ENCODE data around the gene KCNH6. TPM values are rescaled to one million over a fixed set of nuclear protein-coding genes. Genes with fewer than 3 reads are reported as not detected.

The KCNH6 gene
- total RNA-seq, 1 donor from 2014 or later = not detected

DNA sequence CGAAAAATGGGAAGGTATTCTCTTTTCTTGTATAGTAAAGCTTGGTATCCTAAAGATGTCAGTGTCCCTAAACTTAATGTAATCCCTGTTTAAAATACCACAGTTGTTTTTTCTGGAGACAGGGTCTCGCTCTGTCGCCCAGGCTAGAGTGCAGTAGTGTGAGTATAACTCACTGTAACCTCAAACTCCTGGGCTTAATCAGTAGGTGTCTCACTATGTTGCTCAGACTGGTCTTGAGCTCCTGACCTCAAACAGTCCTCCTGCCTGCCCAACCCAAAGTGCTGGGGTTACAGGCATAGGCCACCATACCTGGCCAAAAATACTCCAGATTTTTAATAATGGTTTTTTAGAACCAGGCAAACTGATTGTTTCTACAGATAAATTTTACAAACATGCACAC is 35.3 kb downstream of the KCNH6 start:
- H3K27me3 ChIP-seq = no peaks in the 10 kb centered on the region
- peaks cover 38% of the 10 kb centered on the region for H3K4me1 ChIP-seq
- no peaks in the 10 kb centered on the region for H3K36me3 ChIP-seq
- no peak for DNase-seq (ENCODE audit: extremely low spot score in 2 of 2)
- H3K4me3 ChIP-seq = no peak overlapping the region
- intact Hi-C loops (cut with DNase I) = loop anchor here (10.0 kb wide), 1 partner anchor 46 kb away; the partner anchor contains the start of gene TACO1
- H3K9me3 ChIP-seq = no peaks in the 10 kb centered on the region
- no peak overlapping the region for H3K27ac ChIP-seq
- no peak for TF ChIP-seq POLR2AphosphoS5 (IDR thresholded peaks at IDR 0.05; ENCODE audit: insufficient read depth in 1 of 2, low read depth in 1 of 2)
- no peak for TF ChIP-seq POLR2A (IDR thresholded peaks at IDR 0.05)
- TF ChIP-seq, protein P1, sequence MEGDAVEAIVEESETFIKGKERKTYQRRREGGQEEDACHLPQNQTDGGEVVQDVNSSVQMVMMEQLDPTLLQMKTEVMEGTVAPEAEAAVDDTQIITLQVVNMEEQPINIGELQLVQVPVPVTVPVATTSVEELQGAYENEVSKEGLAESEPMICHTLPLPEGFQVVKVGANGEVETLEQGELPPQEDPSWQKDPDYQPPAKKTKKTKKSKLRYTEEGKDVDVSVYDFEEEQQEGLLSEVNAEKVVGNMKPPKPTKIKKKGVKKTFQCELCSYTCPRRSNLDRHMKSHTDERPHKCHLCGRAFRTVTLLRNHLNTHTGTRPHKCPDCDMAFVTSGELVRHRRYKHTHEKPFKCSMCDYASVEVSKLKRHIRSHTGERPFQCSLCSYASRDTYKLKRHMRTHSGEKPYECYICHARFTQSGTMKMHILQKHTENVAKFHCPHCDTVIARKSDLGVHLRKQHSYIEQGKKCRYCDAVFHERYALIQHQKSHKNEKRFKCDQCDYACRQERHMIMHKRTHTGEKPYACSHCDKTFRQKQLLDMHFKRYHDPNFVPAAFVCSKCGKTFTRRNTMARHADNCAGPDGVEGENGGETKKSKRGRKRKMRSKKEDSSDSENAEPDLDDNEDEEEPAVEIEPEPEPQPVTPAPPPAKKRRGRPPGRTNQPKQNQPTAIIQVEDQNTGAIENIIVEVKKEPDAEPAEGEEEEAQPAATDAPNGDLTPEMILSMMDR (IDR thresholded peaks at IDR 0.05) = no peak

DNA sequence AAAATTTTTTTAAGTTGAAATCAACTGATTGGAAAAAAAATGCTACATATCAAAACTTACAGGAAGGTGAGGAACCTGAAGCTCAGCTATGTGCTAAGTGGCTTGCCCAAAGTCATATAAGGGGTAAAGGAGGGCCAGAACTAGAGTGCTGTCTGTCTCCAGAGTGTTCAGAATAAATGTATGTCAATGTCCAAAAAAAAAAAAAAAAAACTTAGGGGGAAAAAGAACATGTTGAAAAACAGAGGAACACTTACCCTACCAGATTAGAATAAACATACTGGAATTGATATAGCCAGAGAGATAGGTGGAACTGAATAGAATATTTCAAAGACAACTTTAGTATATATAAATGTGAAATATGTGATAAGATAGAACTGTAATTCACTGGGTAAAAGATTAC is 38.7 kb downstream of the KCNH6 start:
- H3K36me3 ChIP-seq = no peaks in the 10 kb centered on the region
- TF ChIP-seq POLR2A (IDR thresholded peaks at IDR 0.05) = no peak
- TF ChIP-seq, protein P1 (IDR thresholded peaks at IDR 0.05) = no peak
- TF ChIP-seq POLR2AphosphoS5 (IDR thresholded peaks at IDR 0.05; ENCODE audit: insufficient read depth in 1 of 2, low read depth in 1 of 2) = no peak
- no peak for DNase-seq (ENCODE audit: extremely low spot score in 2 of 2)
- no peaks in the 10 kb centered on the region for H3K27me3 ChIP-seq
- no peaks in the 10 kb centered on the region for H3K9me3 ChIP-seq
- peaks cover 10% of the 10 kb centered on the region for H3K4me1 ChIP-seq
- intact Hi-C loops (cut with DNase I) = no loop called here
- no peak overlapping the region for H3K27ac ChIP-seq
- no peak overlapping the region for H3K4me3 ChIP-seq

DNA sequence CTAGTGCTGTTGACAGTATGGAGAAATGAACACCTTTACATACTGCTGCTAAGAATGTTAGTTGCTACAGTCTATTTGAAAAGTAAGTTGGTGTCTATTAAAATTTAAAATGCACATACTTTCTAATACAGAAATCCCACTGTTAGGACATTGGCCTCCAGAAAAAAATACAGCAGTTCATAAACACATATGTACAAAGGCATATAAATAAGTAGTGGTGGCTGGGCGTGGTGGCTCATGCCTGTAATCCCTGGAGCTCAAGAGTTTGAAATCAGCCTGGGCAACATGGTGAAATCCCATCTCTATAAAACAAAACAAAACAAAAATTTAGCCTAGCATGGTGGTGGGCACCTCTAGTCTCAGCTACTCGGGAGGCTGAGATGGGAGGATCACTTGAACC is 40.2 kb downstream of the KCNH6 start:
- intact Hi-C loops (cut with DNase I) = no loop called here
- Histone ChIP-seq H3K9me3 (no peaks in the 10 kb centered on the region), H3K4me1 (peaks cover 6% of the 10 kb centered on the region), H3K27ac (no peak overlapping the region), H3K36me3 (no peaks in the 10 kb centered on the region), H3K27me3 (no peaks in the 10 kb centered on the region), H3K4me3 (no peak overlapping the region)
- DNase-seq (ENCODE audit: extremely low spot score in 2 of 2) = no peak
- TF ChIP-seq POLR2AphosphoS5 (IDR thresholded peaks at IDR 0.05; ENCODE audit: insufficient read depth in 1 of 2, low read depth in 1 of 2) = no peak
- no peak for TF ChIP-seq POLR2A (IDR thresholded peaks at IDR 0.05)
- TF ChIP-seq, protein P1 (IDR thresholded peaks at IDR 0.05) = no peak

DNA sequence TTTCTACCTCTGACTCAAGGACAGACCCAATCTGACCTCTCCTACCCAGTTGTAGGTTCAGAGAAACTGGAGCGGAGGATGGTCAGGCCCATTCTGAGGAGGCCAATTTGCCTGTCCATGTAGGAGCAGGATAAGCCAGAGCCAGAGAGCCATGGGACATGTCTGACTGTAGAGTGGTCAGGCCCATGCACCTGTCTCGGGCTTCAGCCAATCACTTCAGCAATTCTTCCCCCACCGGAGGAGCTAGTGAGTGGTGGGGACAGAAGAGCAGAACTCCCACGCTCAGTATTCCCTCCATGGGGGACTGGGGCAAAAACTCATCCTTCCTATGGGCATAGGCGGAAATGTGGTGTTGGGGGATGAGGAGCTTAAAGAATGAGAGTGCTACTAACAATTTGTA is 41.4 kb downstream of the KCNH6 start:
- H3K9me3 ChIP-seq = no peaks in the 10 kb centered on the region
- TF ChIP-seq POLR2A (IDR thresholded peaks at IDR 0.05) = no peak
- TF ChIP-seq, protein P1 (IDR thresholded peaks at IDR 0.05) = no peak
- no peak for TF ChIP-seq POLR2AphosphoS5 (IDR thresholded peaks at IDR 0.05; ENCODE audit: insufficient read depth in 1 of 2, low read depth in 1 of 2)
- no peaks in the 10 kb centered on the region for H3K27me3 ChIP-seq
- no peak overlapping the region for H3K27ac ChIP-seq
- intact Hi-C loops (cut with DNase I) = no loop called here
- no peak overlapping the region for H3K4me3 ChIP-seq
- no peaks in the 10 kb centered on the region for H3K36me3 ChIP-seq
- no peaks in the 10 kb centered on the region for H3K4me1 ChIP-seq
- DNase-seq (ENCODE audit: extremely low spot score in 2 of 2) = no peak

DNA sequence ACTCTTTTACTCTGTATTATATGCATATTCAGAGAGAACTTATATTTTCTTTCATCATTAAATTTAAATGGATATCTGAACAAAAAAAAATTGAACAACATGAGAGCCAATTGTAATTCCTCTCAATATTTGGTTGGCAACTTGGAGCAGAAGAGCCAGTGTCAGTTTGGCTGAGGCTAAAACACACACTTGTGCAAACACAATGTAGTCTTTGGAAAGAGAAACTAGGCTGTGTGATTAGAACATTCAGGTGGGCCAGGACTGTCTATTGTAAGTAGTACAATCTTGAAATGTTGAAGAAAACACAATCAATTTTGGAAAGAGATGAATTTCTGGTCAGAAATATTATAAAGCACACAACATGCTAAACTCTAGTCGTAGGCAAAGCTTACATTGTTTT is 44.1 kb downstream of the KCNH6 start:
- Histone ChIP-seq H3K27ac (no peak overlapping the region), H3K4me3 (no peak overlapping the region), H3K27me3 (no peaks in the 10 kb centered on the region), H3K9me3 (no peaks in the 10 kb centered on the region), H3K4me1 (no peaks in the 10 kb centered on the region), H3K36me3 (no peaks in the 10 kb centered on the region)
- intact Hi-C loops (cut with DNase I) = no loop called here
- TF ChIP-seq POLR2A (IDR thresholded peaks at IDR 0.05) = no peak
- TF ChIP-seq, protein P1 (IDR thresholded peaks at IDR 0.05) = no peak
- no peak for TF ChIP-seq POLR2AphosphoS5 (IDR thresholded peaks at IDR 0.05; ENCODE audit: insufficient read depth in 1 of 2, low read depth in 1 of 2)
- DNase-seq (ENCODE audit: extremely low spot score in 2 of 2) = no peak
